Measurements from ENCODE around the gene ADAMTS5.

ADAMTS5 gene

GRCh38 chr21:26884436-26884835 lies 82.5 kb downstream of the ADAMTS5 start:
- Histone ChIP-seq H3K4me3 (ENCODE audit: low read depth, low read length, poor library complexity, severe bottlenecking) (no peak overlapping the region), H3K9ac (ENCODE audit: low read length) (no peak overlapping the region), H3K9me2 (ENCODE audit: low read depth, low read length) (no peaks in the 10 kb centered on the region), H3K27me3 (ENCODE audit: insufficient read depth, low read length) (no peaks in the 10 kb centered on the region), H3K4me2 (ENCODE audit: low read length) (no peak overlapping the region), H3K27ac (ENCODE audit: low read depth, low read length, poor library complexity, severe bottlenecking) (no peak overlapping the region), H3K79me2 (ENCODE audit: insufficient read depth, low read length) (no peaks in the 10 kb centered on the region), H3K9me3 (ENCODE audit: low read length) (no peaks in the 10 kb centered on the region), H4K20me1 (ENCODE audit: insufficient read depth, low read length) (no peaks in the 10 kb centered on the region), H3K36me3 (ENCODE audit: insufficient read depth, low read length) (no peaks in the 10 kb centered on the region), H3K4me1 (ENCODE audit: insufficient read depth, low read length, severe bottlenecking) (no peaks in the 10 kb centered on the region), H2AFZ (ENCODE audit: low read length) (no peak overlapping the region), H3F3A (ENCODE audit: insufficient read depth, low read length) (no peaks in the 10 kb centered on the region)
- TF ChIP-seq EZH2 (IDR thresholded peaks at IDR 0.05; ENCODE audit: borderline replicate concordance, low read length) (no peak), CTCF (IDR thresholded peaks at IDR 0.05; ENCODE audit: low read length) (no peak)

GRCh38 chr21:26883768-26884167 lies 83.1 kb downstream of the ADAMTS5 start:
- Histone ChIP-seq H3K27ac (ENCODE audit: low read depth, low read length, poor library complexity, severe bottlenecking) (no peak overlapping the region), H3K36me3 (ENCODE audit: insufficient read depth, low read length) (no peaks in the 10 kb centered on the region), H3K9me2 (ENCODE audit: low read depth, low read length) (no peaks in the 10 kb centered on the region), H3K4me3 (ENCODE audit: low read depth, low read length, poor library complexity, severe bottlenecking) (no peak overlapping the region), H3K27me3 (ENCODE audit: insufficient read depth, low read length) (no peaks in the 10 kb centered on the region), H4K20me1 (ENCODE audit: insufficient read depth, low read length) (no peaks in the 10 kb centered on the region), H2AFZ (ENCODE audit: low read length) (no peak overlapping the region), H3K79me2 (ENCODE audit: insufficient read depth, low read length) (no peaks in the 10 kb centered on the region), H3F3A (ENCODE audit: insufficient read depth, low read length) (no peaks in the 10 kb centered on the region), H3K9me3 (ENCODE audit: low read length) (no peaks in the 10 kb centered on the region), H3K4me1 (ENCODE audit: insufficient read depth, low read length, severe bottlenecking) (no peaks in the 10 kb centered on the region), H3K4me2 (ENCODE audit: low read length) (no peak overlapping the region), H3K9ac (ENCODE audit: low read length) (no peak overlapping the region)
- TF ChIP-seq CTCF (IDR thresholded peaks at IDR 0.05; ENCODE audit: low read length) (no peak), EZH2 (IDR thresholded peaks at IDR 0.05; ENCODE audit: borderline replicate concordance, low read length) (no peak)

- Histone ChIP-seq H3K79me2 (ENCODE audit: insufficient read depth, low read length) (no peaks in the 10 kb centered on the region), H3K9me2 (ENCODE audit: low read depth, low read length) (no peaks in the 10 kb centered on the region), H3K27ac (ENCODE audit: low read depth, low read length, poor library complexity, severe bottlenecking) (no peak overlapping the region), H3F3A (ENCODE audit: insufficient read depth, low read length) (no peaks in the 10 kb centered on the region), H3K27me3 (ENCODE audit: insufficient read depth, low read length) (no peaks in the 10 kb centered on the region), H2AFZ (ENCODE audit: low read length) (no peak overlapping the region), H3K9ac (ENCODE audit: low read length) (no peak overlapping the region), H3K9me3 (ENCODE audit: low read length) (no peaks in the 10 kb centered on the region), H4K20me1 (ENCODE audit: insufficient read depth, low read length) (no peaks in the 10 kb centered on the region), H3K36me3 (ENCODE audit: insufficient read depth, low read length) (no peaks in the 10 kb centered on the region), H3K4me1 (ENCODE audit: insufficient read depth, low read length, severe bottlenecking) (no peaks in the 10 kb centered on the region), H3K4me2 (ENCODE audit: low read length) (no peak overlapping the region), H3K4me3 (ENCODE audit: low read depth, low read length, poor library complexity, severe bottlenecking) (no peak overlapping the region)
- TF ChIP-seq CTCF (IDR thresholded peaks at IDR 0.05; ENCODE audit: low read length) (peak; percentile 47), EZH2 (IDR thresholded peaks at IDR 0.05; ENCODE audit: borderline replicate concordance, low read length) (no peak)
Measured at GRCh38 chr21:26881504-26882228, 85.2 kb downstream of the ADAMTS5 start.

All from OCI-LY1 (cell line).